SH-SY5Y (cell line): ENCODE results near the gene LPAR1.

Experiments used
- GATA2 ChIP-seq: IDR thresholded peaks from 2 replicates; pipeline ENCODE4 v1.6.1; 2011; ENCODE audit warnings: mild to moderate bottlenecking, low read depth, low read length
- GATA3 ChIP-seq: IDR thresholded peaks from 2 replicates; pipeline ENCODE4 v1.6.1; 2011; ENCODE audit warnings: low read depth, mild to moderate bottlenecking, low read length, moderate library complexity

- no peak for TF ChIP-seq GATA2
- no peak for TF ChIP-seq GATA3
Measured at GRCh38 chr9:110897943-110898342, 140.3 kb downstream of the LPAR1 start.
